ENCODE measurements around the gene FA2H. TPM values are rescaled to one million over a fixed set of nuclear protein-coding genes. Genes with fewer than 3 reads are reported as not detected.

The FA2H gene
- total RNA-seq, 2 experiments from 2014 or later = not detected

GRCh38 chr16:74713876-74714275 is 60.7 kb downstream of the FA2H start:
- Mint-ChIP-seq H3K4me3 (no peak overlapping the region), H3K9me3 (ENCODE audit: insufficient read depth) (no peaks in the 10 kb centered on the region), H3K36me3 (ENCODE audit: low read depth) (no peaks in the 10 kb centered on the region), H3K4me1 (ENCODE audit: low read depth) (peaks cover 2% of the 10 kb centered on the region), H3K27me3 (ENCODE audit: low read depth) (no peaks in the 10 kb centered on the region), H3K27ac (no peak overlapping the region)
- no peak for ATAC-seq
- DNase-seq = no peak
- POLR2A ChIA-PET = interaction anchor here (2.8 kb wide), 1 partner anchor 13 kb away, joined by 10 read pairs; the partner anchor contains the start of gene MLKL
- CTCF ChIA-PET = interaction anchor here (4.8 kb wide), 1 partner anchor 148 kb away, joined by 41 read pairs; no protein-coding TSS in a partner anchor

- POLR2A ChIA-PET = interaction anchor here (2.8 kb wide), 1 partner anchor 13 kb away, joined by 10 read pairs; the partner anchor contains the start of gene MLKL
- DNase-seq (no peak), ATAC-seq (no peak)
- H3K36me3 Mint-ChIP-seq (ENCODE audit: low read depth) = no peaks in the 10 kb centered on the region
- H3K9me3 Mint-ChIP-seq (ENCODE audit: insufficient read depth) = no peaks in the 10 kb centered on the region
- peaks cover 4% of the 10 kb centered on the region for H3K27me3 Mint-ChIP-seq (ENCODE audit: low read depth)
- H3K27ac Mint-ChIP-seq = no peak overlapping the region
- H3K4me3 Mint-ChIP-seq = no peak overlapping the region
- CTCF ChIA-PET = interaction anchor here (1.3 to 4.8 kb wide), 3 partner anchors 12 to 148 kb away, joined by 3 to 41 read pairs (median 11); partner anchors contain the start of gene MLKL
- peaks cover 2% of the 10 kb centered on the region for H3K4me1 Mint-ChIP-seq (ENCODE audit: low read depth)
Measured at GRCh38 chr16:74713325-74713724, 61.3 kb downstream of the FA2H start.

- ChIA-PET CTCF (interaction anchor here (1.2 to 4.8 kb wide), 6 partner anchors 11 to 399 kb away, joined by 3 to 41 read pairs (median 6); partner anchors contain the start of gene MLKL), POLR2A (interaction anchor here (2.8 kb wide), 1 partner anchor 11 kb away, joined by 10 read pairs; the partner anchor contains the start of gene MLKL)
- no peak overlapping the region for H3K4me3 Mint-ChIP-seq
- DNase-seq (no peak), ATAC-seq (no peak)
- H3K36me3 Mint-ChIP-seq (ENCODE audit: low read depth) = no peaks in the 10 kb centered on the region
- no peaks in the 10 kb centered on the region for H3K9me3 Mint-ChIP-seq (ENCODE audit: insufficient read depth)
- H3K27ac Mint-ChIP-seq = no peak overlapping the region
- peaks cover 6% of the 10 kb centered on the region for H3K27me3 Mint-ChIP-seq (ENCODE audit: low read depth)
- H3K4me1 Mint-ChIP-seq (ENCODE audit: low read depth) = peaks cover 2% of the 10 kb centered on the region
Measured at GRCh38 chr16:74711938-74712337, 62.7 kb downstream of the FA2H start.

- H3K36me3 Mint-ChIP-seq (ENCODE audit: low read depth) = no peaks in the 10 kb centered on the region
- no peak overlapping the region for H3K27ac Mint-ChIP-seq
- POLR2A ChIA-PET = interaction anchor here (1.6 kb wide), 1 partner anchor 44 kb away, joined by 4 read pairs; the partner anchor contains the start of gene RFWD3
- H3K27me3 Mint-ChIP-seq (ENCODE audit: low read depth) = peaks cover 6% of the 10 kb centered on the region
- ATAC-seq (no peak), DNase-seq (no peak)
- no peak overlapping the region for H3K4me3 Mint-ChIP-seq
- CTCF ChIA-PET = interaction anchor here (0.8 to 4.8 kb wide), 10 partner anchors 9 to 401 kb away, joined by 3 to 41 read pairs (median 4); partner anchors contain the start of gene MLKL
- peaks cover 2% of the 10 kb centered on the region for H3K4me1 Mint-ChIP-seq (ENCODE audit: low read depth)
- no peaks in the 10 kb centered on the region for H3K9me3 Mint-ChIP-seq (ENCODE audit: insufficient read depth)
Measured at GRCh38 chr16:74710401-74710800, 64.2 kb downstream of the FA2H start.

- H3K27me3 Mint-ChIP-seq (ENCODE audit: low read depth) = peaks cover 6% of the 10 kb centered on the region
- CTCF ChIA-PET = interaction anchor here (0.8 to 4.8 kb wide), 10 partner anchors 8 to 402 kb away, joined by 3 to 41 read pairs (median 4); partner anchors contain the start of gene MLKL
- no peaks in the 10 kb centered on the region for H3K9me3 Mint-ChIP-seq (ENCODE audit: insufficient read depth)
- DNase-seq (peak; percentile 87), ATAC-seq (peak; percentile 96)
- H3K27ac Mint-ChIP-seq = no peak overlapping the region
- no peak overlapping the region for H3K4me3 Mint-ChIP-seq
- POLR2A ChIA-PET = interaction anchor here (1.6 kb wide), 1 partner anchor 43 kb away, joined by 4 read pairs; the partner anchor contains the start of gene RFWD3
- peaks cover 7% of the 10 kb centered on the region for H3K4me1 Mint-ChIP-seq (ENCODE audit: low read depth)
- no peaks in the 10 kb centered on the region for H3K36me3 Mint-ChIP-seq (ENCODE audit: low read depth)
Measured at GRCh38 chr16:74709441-74709877, 65.2 kb downstream of the FA2H start.

- ChIA-PET POLR2A (interaction anchor here (0.5 to 8.2 kb wide), 9 partner anchors 10 to 408 kb away, joined by 3 to 91 read pairs (median 3); partner anchors contain the start of gene RFWD3), CTCF (interaction anchor here (0.7 to 3.8 kb wide), 10 partner anchors 8 to 411 kb away, joined by 3 to 24 read pairs (median 5); partner anchors contain the start of genes RFWD3 and WDR59)
- H3K9me3 Mint-ChIP-seq (ENCODE audit: insufficient read depth) = no peaks in the 10 kb centered on the region
- H3K4me3 Mint-ChIP-seq = peak within 1 kb of the TSS; percentile 98
- peak; percentile 67 for DNase-seq
- peak within 1 kb of the TSS; percentile 98 for H3K27ac Mint-ChIP-seq
- peaks cover 30% of the 10 kb centered on the region for H3K36me3 Mint-ChIP-seq (ENCODE audit: low read depth)
- ATAC-seq = peak; percentile 80
- H3K27me3 Mint-ChIP-seq (ENCODE audit: low read depth) = no peaks in the 10 kb centered on the region
- H3K4me1 Mint-ChIP-seq (ENCODE audit: low read depth) = peaks cover 53% of the 10 kb centered on the region
Measured at GRCh38 chr16:74700438-74701225, 74.0 kb downstream of the FA2H start, which contains the start of gene MLKL. Gene MLKL (minus strand): TSS chr16:74700862. CDS start chr16:74695757, 5,105 bp downstream.

GRCh38 chr16:74700116-74700437 is 74.5 kb downstream of the FA2H start:
- H3K4me1 Mint-ChIP-seq (ENCODE audit: low read depth) = peaks cover 51% of the 10 kb centered on the region
- H3K4me3 Mint-ChIP-seq = peak overlapping the region; percentile 98
- no peaks in the 10 kb centered on the region for H3K9me3 Mint-ChIP-seq (ENCODE audit: insufficient read depth)
- ATAC-seq (peak; percentile 47), DNase-seq (peak; percentile 53)
- H3K27ac Mint-ChIP-seq = peak overlapping the region; percentile 98
- peaks cover 36% of the 10 kb centered on the region for H3K36me3 Mint-ChIP-seq (ENCODE audit: low read depth)
- H3K27me3 Mint-ChIP-seq (ENCODE audit: low read depth) = no peaks in the 10 kb centered on the region
- POLR2A ChIA-PET = interaction anchor here (0.8 to 8.2 kb wide), 8 partner anchors 13 to 408 kb away, joined by 3 to 91 read pairs (median 4); partner anchors contain the start of gene RFWD3
- CTCF ChIA-PET = interaction anchor here (1.5 to 3.8 kb wide), 6 partner anchors 8 to 411 kb away, joined by 5 to 24 read pairs (median 8); partner anchors contain the start of gene RFWD3

- Mint-ChIP-seq H3K9me3 (ENCODE audit: insufficient read depth) (no peaks in the 10 kb centered on the region), H3K27ac (peak overlapping the region; percentile 72), H3K36me3 (ENCODE audit: low read depth) (peaks cover 37% of the 10 kb centered on the region), H3K27me3 (ENCODE audit: low read depth) (no peaks in the 10 kb centered on the region), H3K4me1 (ENCODE audit: low read depth) (peaks cover 48% of the 10 kb centered on the region), H3K4me3 (peak overlapping the region; percentile 98)
- DNase-seq (no peak), ATAC-seq (no peak)
- ChIA-PET POLR2A (interaction anchor here (0.7 to 8.2 kb wide), 10 partner anchors 13 to 948 kb away, joined by 3 to 91 read pairs (median 4); partner anchors contain the start of genes KARS1, RFWD3 and TERF2IP), CTCF (interaction anchor here (1.3 to 3.8 kb wide), 6 partner anchors 9 to 412 kb away, joined by 4 to 24 read pairs (median 6); partner anchors contain the start of gene RFWD3)
Measured at GRCh38 chr16:74699666-74700065, 75.0 kb downstream of the FA2H start.

- no peaks in the 10 kb centered on the region for H3K9me3 Mint-ChIP-seq (ENCODE audit: insufficient read depth)
- ChIA-PET POLR2A (interaction anchor here (0.7 to 8.2 kb wide), 3 partner anchors 31 to 949 kb away, joined by 3 to 91 read pairs (median 4); partner anchors contain the start of genes KARS1, RFWD3 and TERF2IP), CTCF (interaction anchor here (0.6 to 3.8 kb wide), 5 partner anchors 10 to 164 kb away, joined by 3 to 24 read pairs (median 5); partner anchors contain the start of gene RFWD3)
- peak overlapping the region; percentile 67 for H3K27ac Mint-ChIP-seq
- H3K4me1 Mint-ChIP-seq (ENCODE audit: low read depth) = peaks cover 53% of the 10 kb centered on the region
- peaks cover 43% of the 10 kb centered on the region for H3K36me3 Mint-ChIP-seq (ENCODE audit: low read depth)
- no peak for DNase-seq
- ATAC-seq = no peak
- peak overlapping the region; percentile 98 for H3K4me3 Mint-ChIP-seq
- H3K27me3 Mint-ChIP-seq (ENCODE audit: low read depth) = no peaks in the 10 kb centered on the region
Measured at GRCh38 chr16:74698222-74698621, 76.4 kb downstream of the FA2H start.

- H3K4me1 Mint-ChIP-seq (ENCODE audit: low read depth) = peaks cover 46% of the 10 kb centered on the region
- POLR2A ChIA-PET = interaction anchor here (2.0 to 8.2 kb wide), 2 partner anchors 28 to 289 kb away, joined by 4 to 91 read pairs; partner anchors contain the start of genes RFWD3 and WDR59
- H3K9me3 Mint-ChIP-seq (ENCODE audit: insufficient read depth) = no peaks in the 10 kb centered on the region
- ATAC-seq (peak; percentile 74), DNase-seq (peak; percentile 79)
- H3K4me3 Mint-ChIP-seq = peak overlapping the region; percentile 74
- CTCF ChIA-PET = interaction anchor here (0.7 to 1.0 kb wide), 3 partner anchors 14 to 31 kb away, joined by 3 read pairs; no protein-coding TSS in a partner anchor
- peaks cover 62% of the 10 kb centered on the region for H3K36me3 Mint-ChIP-seq (ENCODE audit: low read depth)
- peak overlapping the region; percentile 60 for H3K27ac Mint-ChIP-seq
- no peaks in the 10 kb centered on the region for H3K27me3 Mint-ChIP-seq (ENCODE audit: low read depth)
Measured at GRCh38 chr16:74695450-74696422, 78.9 kb downstream of the FA2H start.

Data from activated CD8-positive, alpha-beta T cell treated with anti-CD3 and anti-CD28 coated beads, Interleukin-2, amount 10 ng/mL, durations not matched to agents 7 days and 5 days (primary cell).